ENCODE results near the gene PPP1R9B. TPM values are rescaled to one million over a fixed set of nuclear protein-coding genes. Genes with fewer than 3 reads are reported as not detected.

Gene PPP1R9B
- total RNA-seq, 3 donors from 2014 or later (not counting 1 experiment from before 2014, with no cell fraction given), result 124 to 162 (median 135) TPM

GRCh38 chr17:50125420-50125997 lies 25.0 kb downstream of the PPP1R9B start:
- 95% methylated on average over 4 of the region's 4 CpGs for WGBS (ENCODE audit: insufficient coverage)
- Histone ChIP-seq H3K4me1 (ENCODE audit: control insufficient read depth, insufficient read depth, low read length) (peaks cover 33% of the 10 kb centered on the region), H3K27me3 (ENCODE audit: control insufficient read depth, insufficient read depth, low read length) (peaks cover 8% of the 10 kb centered on the region), H3K4me3 (ENCODE audit: low read length) (no peak overlapping the region), H3K36me3 (ENCODE audit: control insufficient read depth, insufficient read depth, low read length) (no peaks in the 10 kb centered on the region), H3K27ac (ENCODE audit: low read length) (no peak overlapping the region), H3K9me3 (ENCODE audit: control insufficient read depth, insufficient read depth, low read length) (no peaks in the 10 kb centered on the region)
- ATAC-seq (no peak), DNase-seq (no peak)
- H3K27ac Mint-ChIP-seq, result no peak overlapping the region
- H3K4me3 Mint-ChIP-seq, result no peak overlapping the region
- no peak for TF ChIP-seq CTCF (IDR thresholded peaks at IDR 0.05)
- H3K36me3 Mint-ChIP-seq, result no peaks in the 10 kb centered on the region
- intact Hi-C loops (cut with micrococcal nuclease), result loop anchor here (10.0 kb wide), 1 partner anchor 169 kb away; no protein-coding TSS in a partner anchor
- H3K9me3 Mint-ChIP-seq, result no peaks in the 10 kb centered on the region
- peaks cover 15 to 20% of the 10 kb centered on the region in 2 donors for H3K4me1 Mint-ChIP-seq
- H3K27me3 Mint-ChIP-seq (ENCODE audit: low read depth in 2 of 2), result peaks cover 15 to 17% of the 10 kb centered on the region in 2 donors

- peaks cover 25 to 29% of the 10 kb centered on the region in 2 donors for H3K27me3 Mint-ChIP-seq (ENCODE audit: low read depth in 2 of 2)
- TF ChIP-seq CTCF (IDR thresholded peaks at IDR 0.05), result no peak
- no peaks in the 10 kb centered on the region for H3K36me3 Mint-ChIP-seq
- H3K9me3 ChIP-seq (ENCODE audit: control insufficient read depth, insufficient read depth, low read length), result no peaks in the 10 kb centered on the region
- H3K4me3 ChIP-seq (ENCODE audit: low read length), result no peak overlapping the region
- H3K36me3 ChIP-seq (ENCODE audit: control insufficient read depth, insufficient read depth, low read length), result no peaks in the 10 kb centered on the region
- H3K4me1 ChIP-seq (ENCODE audit: control insufficient read depth, insufficient read depth, low read length), result peaks cover 19% of the 10 kb centered on the region
- peaks cover 5% of the 10 kb centered on the region for H3K27me3 ChIP-seq (ENCODE audit: control insufficient read depth, insufficient read depth, low read length)
- H3K9me3 Mint-ChIP-seq, result no peaks in the 10 kb centered on the region
- 91% methylated on average over 12 of the region's 12 CpGs for WGBS (ENCODE audit: insufficient coverage)
- no peak for DNase-seq
- ATAC-seq, result no peak
- intact Hi-C loops (cut with micrococcal nuclease), result loop anchor here (10.0 kb wide), 1 partner anchor 171 kb away; no protein-coding TSS in a partner anchor
- no peak overlapping the region for H3K4me3 Mint-ChIP-seq
- H3K27ac Mint-ChIP-seq, result no peak overlapping the region
- no peak overlapping the region for H3K27ac ChIP-seq (ENCODE audit: low read length)
- peaks cover 12 to 13% of the 10 kb centered on the region in 2 donors for H3K4me1 Mint-ChIP-seq
Observed at GRCh38 chr17:50123649-50124349, 26.7 kb downstream of the PPP1R9B start.

GRCh38 chr17:50122945-50123344 lies 27.5 kb downstream of the PPP1R9B start:
- ATAC-seq, result no peak
- H3K36me3 Mint-ChIP-seq, result no peaks in the 10 kb centered on the region
- Histone ChIP-seq H3K4me3 (ENCODE audit: low read length) (no peak overlapping the region), H3K27me3 (ENCODE audit: control insufficient read depth, insufficient read depth, low read length) (no peaks in the 10 kb centered on the region), H3K4me1 (ENCODE audit: control insufficient read depth, insufficient read depth, low read length) (peaks cover 10% of the 10 kb centered on the region), H3K36me3 (ENCODE audit: control insufficient read depth, insufficient read depth, low read length) (no peaks in the 10 kb centered on the region), H3K27ac (ENCODE audit: low read length) (no peak overlapping the region), H3K9me3 (ENCODE audit: control insufficient read depth, insufficient read depth, low read length) (no peaks in the 10 kb centered on the region)
- no peak for DNase-seq
- H3K4me1 Mint-ChIP-seq, result peaks cover 4 to 6% of the 10 kb centered on the region in 2 donors
- no peaks in the 10 kb centered on the region for H3K9me3 Mint-ChIP-seq
- no peak for TF ChIP-seq CTCF (IDR thresholded peaks at IDR 0.05)
- WGBS (ENCODE audit: insufficient coverage), result 91% methylated on average over 3 of the region's 3 CpGs
- H3K27ac Mint-ChIP-seq, result no peak overlapping the region
- intact Hi-C loops (cut with micrococcal nuclease), result loop anchor here (10.0 kb wide), 1 partner anchor 172 kb away; no protein-coding TSS in a partner anchor
- H3K27me3 Mint-ChIP-seq (ENCODE audit: low read depth in 2 of 2), result peaks cover 29 to 30% of the 10 kb centered on the region in 2 donors
- no peak overlapping the region for H3K4me3 Mint-ChIP-seq
